ENCODE measurements around the gene PNLIP. TPM values are rescaled to one million over a fixed set of nuclear protein-coding genes. Genes with fewer than 3 reads are reported as not detected.

The PNLIP gene
- polyA plus RNA-seq, 12 donors = 0.12 to 0.45 (median 0.16) TPM; not detected in 6

GRCh38 chr10:116574797-116575196 lies 29.1 kb downstream of the PNLIP start:
- no peak for DNase-seq

- DNase-seq = no peak
These were observed 42.3 kb downstream of the PNLIP start for GRCh38 chr10:116587878-116588591.

GRCh38 chr10:116588995-116589394 lies 43.3 kb downstream of the PNLIP start:
- no peak for DNase-seq

GRCh38 chr10:116589926-116590325 lies 44.2 kb downstream of the PNLIP start:
- no peak for DNase-seq

- no peak for DNase-seq
These were observed 45.1 kb downstream of the PNLIP start, which contains the start of gene PNLIPRP1 for GRCh38 chr10:116590590-116591444. TSS of gene PNLIPRP1 (plus strand) at chr10:116590959. CDS start at chr10:116591130, 171 bp downstream.

- DNase-seq = no peak
These were observed 47.5 kb downstream of the PNLIP start for GRCh38 chr10:116593139-116593740.

GRCh38 chr10:116594525-116595035 lies 48.8 kb downstream of the PNLIP start:
- DNase-seq = no peak

- no peak for DNase-seq
These were observed 50.3 kb downstream of the PNLIP start for GRCh38 chr10:116596062-116596461.

- no peak for DNase-seq
These were observed 51.8 kb downstream of the PNLIP start for GRCh38 chr10:116597543-116597942.

GRCh38 chr10:116598329-116598728 lies 52.6 kb downstream of the PNLIP start:
- DNase-seq = no peak

- DNase-seq = no peak
These were observed 54.3 kb downstream of the PNLIP start for GRCh38 chr10:116599991-116600390.

GRCh38 chr10:116602648-116603400 lies 57.1 kb downstream of the PNLIP start:
- DNase-seq = no peak

- DNase-seq = no peak
These were observed 60.3 kb downstream of the PNLIP start for GRCh38 chr10:116606061-116606483.

GRCh38 chr10:116607336-116607735 lies 61.6 kb downstream of the PNLIP start:
- no peak for DNase-seq

- no peak for DNase-seq
These were observed 63.2 kb downstream of the PNLIP start for GRCh38 chr10:116608686-116609594.

- no peak for DNase-seq
These were observed 64.9 kb downstream of the PNLIP start for GRCh38 chr10:116610443-116611152.

- DNase-seq = no peak
These were observed 65.4 kb downstream of the PNLIP start for GRCh38 chr10:116611153-116611545.

GRCh38 chr10:116612107-116612769 lies 66.5 kb downstream of the PNLIP start:
- no peak for DNase-seq

- no peak for DNase-seq
These were observed 67.7 kb downstream of the PNLIP start for GRCh38 chr10:116613471-116613870.
